Activated naive CD4-positive, alpha-beta T cell treated with anti-CD3 and anti-CD28 coated beads, Interleukin-2, amount 10 ng/mL, durations not matched to agents 7 days and 5 days (primary cell): Measurements from ENCODE around the gene PCNX3.

Experiments used
- CTCF ChIA-PET: fragments of 350-600 bp; sonication (Branson Sonifier 250); formaldehyde crosslinking; loops from one replicate; lab custom pipeline; 2021; ENCODE audit warnings: antibody characterized with exemption; lab: Charles Lee
- DNase-seq: peaks from one replicate; pipeline ENCODE4 v3.0.0-alpha.2; 2020
- H3K27ac Mint-ChIP-seq: one replicate; pipeline ENCODE4 v1.8.0; 2021; ENCODE audit warnings: mild to moderate bottlenecking, moderate library complexity, mixed read lengths
- H3K27me3 Mint-ChIP-seq: one replicate; pipeline ENCODE4 v1.8.0; 2021; ENCODE audit warnings: mild to moderate bottlenecking, mixed read lengths
- H3K36me3 Mint-ChIP-seq: one replicate; pipeline ENCODE4 v1.8.0; 2021; ENCODE audit warnings: mixed read lengths
- H3K4me1 Mint-ChIP-seq: one replicate; pipeline ENCODE4 v1.8.0; 2021; ENCODE audit warnings: mixed read lengths
- H3K4me3 Mint-ChIP-seq: one replicate; pipeline ENCODE4 v1.8.0; 2021; ENCODE audit warnings: mild to moderate bottlenecking, moderate library complexity, mixed read lengths
- H3K9me3 Mint-ChIP-seq: one replicate; pipeline ENCODE4 v1.8.0; 2021; ENCODE audit warnings: mixed read lengths

The PCNX3 gene

DNA sequence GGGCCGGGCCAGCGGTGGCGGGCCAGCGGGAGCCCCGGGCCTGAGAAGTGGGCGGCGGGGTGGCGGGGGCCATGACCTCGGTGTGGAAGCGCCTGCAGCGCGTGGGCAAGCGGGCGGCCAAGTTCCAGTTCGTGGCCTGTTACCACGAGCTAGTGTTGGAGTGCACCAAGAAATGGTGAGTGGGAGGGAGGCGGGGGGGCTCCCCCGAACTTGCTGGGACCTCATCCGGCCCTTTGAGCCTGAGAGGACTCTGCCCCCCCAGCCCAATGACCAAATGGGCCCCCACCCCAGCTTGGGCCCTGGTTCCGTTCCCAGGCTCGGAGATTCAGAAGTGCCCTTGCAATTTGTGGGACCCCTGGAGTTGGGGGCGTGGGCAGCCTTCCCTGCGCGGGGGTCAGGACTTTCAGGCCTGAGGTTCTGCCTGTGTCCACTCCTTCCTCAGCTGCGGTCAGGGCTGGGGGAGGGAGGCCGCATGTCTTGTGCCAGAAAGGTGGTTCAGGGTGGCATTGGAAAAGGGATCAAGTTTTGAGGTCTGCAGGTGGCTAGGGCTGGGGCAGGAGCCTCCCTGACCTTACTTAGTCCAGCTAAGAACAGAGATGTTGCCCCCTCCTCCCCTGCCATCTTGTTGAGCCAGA, 39.2 kb upstream of the PCNX3 start:
- peak overlapping the region; percentile 85 for H3K27ac Mint-ChIP-seq
- H3K4me1 Mint-ChIP-seq, result peaks cover 56% of the 10 kb centered on the region
- peak overlapping the region; percentile 83 for H3K4me3 Mint-ChIP-seq
- CTCF ChIA-PET, result interaction anchor here (1.8 to 4.5 kb wide), 4 partner anchors 12 to 36 kb away, joined by 4 to 60 read pairs (median 25); partner anchors contain the start of gene KCNK7
- H3K27me3 Mint-ChIP-seq, result peaks cover 4% of the 10 kb centered on the region
- H3K36me3 Mint-ChIP-seq, result peaks cover 33% of the 10 kb centered on the region
- DNase-seq, result peak; percentile 44
- no peaks in the 10 kb centered on the region for H3K9me3 Mint-ChIP-seq

DNA sequence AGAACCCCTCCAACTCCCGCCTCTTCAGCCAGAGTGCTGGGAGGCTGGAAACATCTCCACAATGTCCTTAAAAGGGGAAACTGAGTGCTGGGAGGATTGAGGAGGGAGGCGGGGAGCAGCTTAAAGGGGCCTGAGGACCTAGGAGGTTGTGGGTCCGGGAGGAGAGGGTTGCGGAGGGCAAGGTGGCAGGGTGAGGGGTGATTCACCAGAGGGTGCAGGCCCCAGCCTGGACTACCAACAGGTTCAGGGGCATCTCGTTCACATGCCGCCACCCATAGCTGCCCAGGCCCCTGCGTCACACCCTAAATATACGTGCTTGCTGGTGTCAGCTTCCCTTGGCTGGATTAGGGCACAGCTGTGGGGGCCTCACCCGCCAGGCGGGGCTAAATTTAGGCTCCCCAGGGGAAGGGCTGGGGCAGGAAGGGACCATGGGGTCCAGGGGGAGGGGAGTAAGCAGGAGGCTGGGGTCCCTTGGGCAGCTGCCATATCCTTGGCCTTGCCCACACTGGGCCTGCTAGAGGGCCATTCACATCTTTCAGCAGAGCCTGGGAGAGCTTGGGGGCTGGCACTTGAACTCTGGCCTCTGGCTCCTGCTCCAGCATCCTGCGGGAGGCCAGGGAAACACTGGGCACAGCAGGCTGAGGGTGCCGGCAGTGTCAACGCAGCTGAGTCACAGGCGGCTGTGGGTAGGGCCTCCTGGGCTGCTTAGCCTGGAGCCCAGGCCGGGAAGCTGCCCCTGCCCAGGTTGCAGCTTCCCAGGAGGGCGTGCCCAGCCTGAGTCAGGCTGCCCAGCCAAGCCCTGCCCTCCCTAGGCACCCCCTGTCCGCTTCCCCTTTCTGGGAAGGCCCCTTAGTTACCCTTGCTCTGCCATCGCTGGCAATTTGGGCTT, 38.5 kb upstream of the PCNX3 start:
- H3K27ac Mint-ChIP-seq, result peak overlapping the region; percentile 85
- peaks cover 48% of the 10 kb centered on the region for H3K4me1 Mint-ChIP-seq
- CTCF ChIA-PET, result interaction anchor here (1.8 to 4.5 kb wide), 4 partner anchors 11 to 37 kb away, joined by 4 to 60 read pairs (median 25); partner anchors contain the start of gene KCNK7
- H3K27me3 Mint-ChIP-seq, result peaks cover 4% of the 10 kb centered on the region
- DNase-seq, result no peak
- H3K4me3 Mint-ChIP-seq, result peak overlapping the region; percentile 83
- no peaks in the 10 kb centered on the region for H3K9me3 Mint-ChIP-seq
- peaks cover 36% of the 10 kb centered on the region for H3K36me3 Mint-ChIP-seq

DNA sequence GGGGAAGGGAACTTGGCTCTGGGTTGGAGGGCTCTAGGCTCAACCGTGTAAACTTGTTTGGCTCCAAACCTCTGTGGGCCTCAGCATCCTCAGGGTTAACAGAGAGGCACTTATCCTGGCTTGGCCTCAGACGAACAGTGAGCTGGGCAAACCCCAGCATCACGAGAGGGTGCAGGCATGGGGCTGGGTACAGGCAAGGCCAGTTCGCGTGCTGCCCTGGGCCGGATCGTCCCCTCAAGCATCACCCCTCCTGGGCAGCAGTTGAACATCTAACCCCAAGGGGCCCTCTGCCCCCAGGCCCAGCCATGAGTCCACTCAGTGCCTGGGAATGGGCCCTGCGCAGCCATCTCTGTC, 37.8 kb upstream of the PCNX3 start:
- Mint-ChIP-seq H3K4me1 (peaks cover 46% of the 10 kb centered on the region), H3K36me3 (peaks cover 40% of the 10 kb centered on the region), H3K27me3 (peaks cover 4% of the 10 kb centered on the region), H3K27ac (peak overlapping the region; percentile 58), H3K9me3 (no peaks in the 10 kb centered on the region), H3K4me3 (peak overlapping the region; percentile 83)
- no peak for DNase-seq
- CTCF ChIA-PET, result interaction anchor here (1.9 to 4.5 kb wide), 3 partner anchors 10 to 37 kb away, joined by 19 to 60 read pairs (median 31); partner anchors contain the start of gene KCNK7

DNA sequence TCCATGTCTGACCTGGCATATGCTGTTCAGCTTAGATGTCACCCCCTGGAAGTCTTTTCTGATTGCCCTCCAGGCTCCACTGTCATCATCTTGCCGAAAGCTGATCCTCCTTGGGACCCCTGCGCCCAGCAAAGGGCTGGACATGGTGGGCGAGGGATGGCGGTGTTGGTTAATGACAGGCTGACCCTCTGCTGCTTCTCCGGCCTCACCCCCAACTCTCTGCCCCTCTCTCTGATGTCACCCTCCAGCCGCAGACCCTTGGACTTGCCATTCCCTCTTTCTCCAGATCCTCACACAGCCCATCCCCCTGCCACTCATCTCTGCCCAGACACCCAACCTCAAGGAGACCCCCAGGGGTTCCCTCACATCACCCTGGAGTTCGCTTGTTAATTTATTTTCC, 37.4 kb upstream of the PCNX3 start:
- H3K9me3 Mint-ChIP-seq, result no peaks in the 10 kb centered on the region
- H3K4me1 Mint-ChIP-seq, result peaks cover 44% of the 10 kb centered on the region
- peaks cover 4% of the 10 kb centered on the region for H3K27me3 Mint-ChIP-seq
- H3K27ac Mint-ChIP-seq, result peak overlapping the region; percentile 20
- peaks cover 44% of the 10 kb centered on the region for H3K36me3 Mint-ChIP-seq
- peak overlapping the region; percentile 83 for H3K4me3 Mint-ChIP-seq
- CTCF ChIA-PET, result interaction anchor here (1.9 to 4.5 kb wide), 3 partner anchors 10 to 38 kb away, joined by 19 to 60 read pairs (median 31); partner anchors contain the start of gene KCNK7
- no peak for DNase-seq

DNA sequence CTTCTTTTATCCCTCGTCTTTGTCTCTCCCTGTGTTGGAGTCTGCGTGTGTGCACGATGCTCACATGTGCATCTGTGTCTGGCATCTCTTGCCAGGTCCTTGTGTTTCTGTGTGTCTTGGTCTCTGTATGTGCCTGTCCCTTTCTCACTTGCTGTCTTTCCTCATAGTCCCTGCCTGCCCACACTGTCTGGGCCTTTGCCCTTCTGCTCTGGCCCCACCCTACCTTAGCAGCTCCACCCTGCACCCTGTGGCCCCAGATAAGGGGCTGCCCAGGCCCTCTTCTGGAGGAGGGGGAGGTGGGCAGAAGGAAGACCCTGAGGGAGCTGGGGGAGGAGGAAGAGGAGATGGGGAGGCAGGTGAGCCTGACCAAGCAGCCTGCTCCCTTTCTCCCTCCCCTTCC, 36.9 kb upstream of the PCNX3 start:
- Mint-ChIP-seq H3K36me3 (peaks cover 43% of the 10 kb centered on the region), H3K9me3 (no peaks in the 10 kb centered on the region), H3K27ac (peak overlapping the region; percentile 28), H3K27me3 (peaks cover 4% of the 10 kb centered on the region), H3K4me1 (peaks cover 43% of the 10 kb centered on the region), H3K4me3 (peak overlapping the region; percentile 83)
- no peak for DNase-seq
- CTCF ChIA-PET, result interaction anchor here (1.0 to 4.5 kb wide), 2 partner anchors 9 to 16 kb away, joined by 3 to 31 read pairs; partner anchors contain the start of gene KCNK7

DNA sequence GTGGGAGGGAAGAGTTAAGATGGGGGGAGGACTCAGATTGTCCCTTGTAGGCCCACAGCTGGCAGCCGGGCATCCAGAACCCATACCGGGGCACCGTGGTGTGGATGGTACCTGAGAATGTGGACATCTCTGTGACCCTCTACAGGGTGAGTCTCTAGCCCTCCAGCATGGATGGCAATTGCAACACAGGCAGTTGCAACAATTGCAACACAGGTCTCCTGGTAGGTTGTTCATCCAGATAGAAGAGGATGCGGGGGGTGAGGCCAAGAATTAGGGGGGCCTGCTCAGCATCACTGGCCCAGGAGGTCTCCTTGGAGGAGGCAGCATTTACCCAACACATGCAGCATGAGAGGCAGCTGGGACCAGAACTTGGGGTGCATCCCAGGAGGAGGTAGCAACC, 36.3 kb upstream of the PCNX3 start:
- Mint-ChIP-seq H3K4me1 (peaks cover 39% of the 10 kb centered on the region), H3K27me3 (peaks cover 4% of the 10 kb centered on the region), H3K27ac (peak overlapping the region; percentile 37), H3K36me3 (peaks cover 44% of the 10 kb centered on the region), H3K9me3 (no peaks in the 10 kb centered on the region), H3K4me3 (peak overlapping the region; percentile 5)
- CTCF ChIA-PET, result interaction anchor here (1.0 to 4.5 kb wide), 2 partner anchors 9 to 16 kb away, joined by 3 to 31 read pairs; partner anchors contain the start of gene KCNK7
- DNase-seq, result no peak

DNA sequence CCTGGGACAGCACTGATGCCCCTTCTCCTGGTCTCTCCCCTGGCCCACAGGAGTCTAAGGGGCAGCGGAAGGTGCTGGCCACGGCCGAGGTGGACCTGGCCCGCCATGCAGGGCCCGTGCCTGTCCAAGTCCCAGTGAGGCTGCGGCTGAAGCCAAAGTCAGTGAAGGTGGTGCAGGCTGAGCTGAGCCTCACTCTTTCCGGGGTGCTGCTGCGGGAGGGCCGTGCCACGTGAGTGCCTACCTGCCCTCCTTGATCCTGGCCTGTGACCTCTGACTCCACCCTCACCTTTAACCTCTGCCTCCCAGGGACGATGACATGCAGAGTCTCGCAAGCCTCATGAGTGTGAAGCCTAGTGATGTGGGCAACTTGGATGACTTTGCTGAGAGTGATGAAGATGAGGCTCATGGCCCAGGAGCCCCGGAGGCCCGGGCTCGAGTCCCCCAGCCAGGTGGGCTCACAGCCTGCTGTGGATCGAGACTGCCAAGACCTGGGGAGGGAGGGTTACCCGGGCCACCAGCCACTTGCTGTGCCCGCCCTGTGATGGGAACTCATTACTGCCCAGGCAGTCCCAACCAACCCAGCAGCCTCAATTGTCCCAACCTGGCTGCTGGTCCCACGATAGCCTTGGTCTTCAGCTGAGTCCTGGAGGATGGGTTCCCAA, 35.4 kb upstream of the PCNX3 start:
- no peaks in the 10 kb centered on the region for H3K27me3 Mint-ChIP-seq
- peaks cover 41% of the 10 kb centered on the region for H3K36me3 Mint-ChIP-seq
- peaks cover 35% of the 10 kb centered on the region for H3K4me1 Mint-ChIP-seq
- no peak for DNase-seq
- H3K4me3 Mint-ChIP-seq, result no peak overlapping the region
- CTCF ChIA-PET, result no interaction called here
- no peak overlapping the region for H3K27ac Mint-ChIP-seq
- H3K9me3 Mint-ChIP-seq, result no peaks in the 10 kb centered on the region

DNA sequence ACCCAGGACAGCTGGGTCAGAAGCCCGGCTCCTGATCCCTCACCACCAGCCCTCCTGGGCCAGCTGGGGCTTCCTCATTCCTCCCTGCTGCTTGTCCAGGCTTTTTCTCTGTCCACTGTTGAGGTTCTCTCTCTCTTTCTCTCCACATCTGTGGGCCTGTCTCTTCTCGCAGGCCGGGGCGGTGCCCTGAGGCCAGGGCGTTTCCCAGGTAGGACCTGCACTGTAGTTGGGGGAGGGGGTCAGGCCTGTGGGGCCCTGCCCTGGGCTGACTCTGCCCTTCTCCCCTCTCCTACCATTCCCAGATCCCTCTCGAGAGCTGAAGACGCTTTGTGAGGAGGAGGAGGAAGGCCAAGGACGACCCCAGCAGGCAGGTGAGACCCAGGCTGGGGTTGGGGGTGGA, 34.8 kb upstream of the PCNX3 start:
- no peak overlapping the region for H3K27ac Mint-ChIP-seq
- H3K4me1 Mint-ChIP-seq, result peaks cover 31% of the 10 kb centered on the region
- DNase-seq, result no peak
- no peaks in the 10 kb centered on the region for H3K9me3 Mint-ChIP-seq
- H3K4me3 Mint-ChIP-seq, result no peak overlapping the region
- CTCF ChIA-PET, result no interaction called here
- peaks cover 40% of the 10 kb centered on the region for H3K36me3 Mint-ChIP-seq
- no peaks in the 10 kb centered on the region for H3K27me3 Mint-ChIP-seq

DNA sequence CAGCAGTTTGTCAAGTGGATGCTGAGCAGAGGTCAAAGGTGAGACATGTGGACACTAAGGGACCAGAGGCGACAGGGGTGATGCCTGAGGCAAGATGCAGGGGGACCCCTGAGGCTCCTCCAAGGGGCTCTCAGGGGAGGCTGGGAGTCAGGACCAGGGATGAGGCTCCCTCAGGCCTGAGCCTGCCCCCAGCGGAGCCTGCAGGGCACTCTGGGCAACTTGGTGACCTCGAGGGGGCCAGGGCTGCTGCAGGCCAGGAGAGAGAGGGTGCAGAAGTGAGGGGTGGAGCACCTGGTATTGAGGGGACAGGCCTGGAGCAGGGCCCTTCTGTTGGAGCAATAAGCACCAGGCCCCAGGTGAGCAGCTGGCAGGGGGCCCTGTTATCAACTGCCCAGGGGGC, 33.6 kb upstream of the PCNX3 start:
- CTCF ChIA-PET, result interaction anchor here (0.7 to 1.7 kb wide), 2 partner anchors 11 to 41 kb away, joined by 3 to 6 read pairs; no protein-coding TSS in a partner anchor
- H3K27me3 Mint-ChIP-seq, result no peaks in the 10 kb centered on the region
- no peaks in the 10 kb centered on the region for H3K9me3 Mint-ChIP-seq
- H3K27ac Mint-ChIP-seq, result no peak overlapping the region
- H3K4me1 Mint-ChIP-seq, result peaks cover 39% of the 10 kb centered on the region
- H3K36me3 Mint-ChIP-seq, result peaks cover 48% of the 10 kb centered on the region
- DNase-seq, result no peak
- H3K4me3 Mint-ChIP-seq, result no peak overlapping the region

DNA sequence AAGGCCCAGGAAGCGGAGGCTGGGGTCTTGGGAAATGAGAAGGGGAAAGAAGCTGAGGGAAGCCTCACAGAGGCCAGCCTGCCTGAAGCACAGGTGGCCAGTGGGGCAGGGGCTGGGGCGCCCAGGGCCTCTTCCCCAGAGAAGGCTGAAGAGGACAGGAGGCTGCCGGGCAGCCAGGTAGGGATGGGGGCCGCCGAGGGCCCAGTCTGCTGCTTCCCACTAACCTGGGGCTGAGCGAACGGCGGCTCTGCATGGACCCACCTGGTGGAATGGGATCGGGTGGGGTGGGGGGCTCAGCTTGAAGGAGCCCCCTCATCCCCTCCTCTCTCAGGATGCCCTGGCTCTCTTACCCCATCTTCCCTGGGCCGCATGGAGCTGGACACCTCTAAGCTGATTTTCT, 32.0 kb upstream of the PCNX3 start:
- no peaks in the 10 kb centered on the region for H3K9me3 Mint-ChIP-seq
- no peak overlapping the region for H3K4me3 Mint-ChIP-seq
- DNase-seq, result no peak
- H3K4me1 Mint-ChIP-seq, result peaks cover 40% of the 10 kb centered on the region
- H3K27me3 Mint-ChIP-seq, result no peaks in the 10 kb centered on the region
- CTCF ChIA-PET, result interaction anchor here (2.2 kb wide), 1 partner anchor 10 kb away, joined by 15 read pairs; no protein-coding TSS in a partner anchor
- peaks cover 43% of the 10 kb centered on the region for H3K36me3 Mint-ChIP-seq
- no peak overlapping the region for H3K27ac Mint-ChIP-seq

DNA sequence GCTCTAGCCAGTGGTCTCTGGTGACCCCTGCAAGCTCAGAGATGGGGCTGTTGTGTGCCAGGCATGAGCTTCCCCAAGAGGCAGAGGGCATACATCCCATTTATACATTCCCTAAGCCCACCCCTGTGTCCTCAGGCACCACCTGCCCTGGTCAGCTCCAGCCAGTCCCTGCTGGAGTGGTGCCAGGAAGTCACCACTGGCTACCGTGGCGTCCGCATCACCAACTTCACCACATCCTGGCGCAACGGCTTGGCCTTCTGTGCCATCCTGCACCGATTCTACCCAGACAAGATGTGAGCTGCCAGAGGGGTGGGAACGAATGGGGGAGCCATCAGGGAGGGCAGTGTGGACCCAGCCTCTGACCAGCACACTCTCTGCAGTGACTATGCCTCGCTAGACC, 31.5 kb upstream of the PCNX3 start:
- CTCF ChIA-PET, result interaction anchor here (2.2 kb wide), 1 partner anchor 10 kb away, joined by 15 read pairs; no protein-coding TSS in a partner anchor
- no peak overlapping the region for H3K27ac Mint-ChIP-seq
- H3K36me3 Mint-ChIP-seq, result peaks cover 43% of the 10 kb centered on the region
- H3K4me3 Mint-ChIP-seq, result no peak overlapping the region
- peaks cover 40% of the 10 kb centered on the region for H3K4me1 Mint-ChIP-seq
- no peak for DNase-seq
- no peaks in the 10 kb centered on the region for H3K9me3 Mint-ChIP-seq
- H3K27me3 Mint-ChIP-seq, result no peaks in the 10 kb centered on the region

DNA sequence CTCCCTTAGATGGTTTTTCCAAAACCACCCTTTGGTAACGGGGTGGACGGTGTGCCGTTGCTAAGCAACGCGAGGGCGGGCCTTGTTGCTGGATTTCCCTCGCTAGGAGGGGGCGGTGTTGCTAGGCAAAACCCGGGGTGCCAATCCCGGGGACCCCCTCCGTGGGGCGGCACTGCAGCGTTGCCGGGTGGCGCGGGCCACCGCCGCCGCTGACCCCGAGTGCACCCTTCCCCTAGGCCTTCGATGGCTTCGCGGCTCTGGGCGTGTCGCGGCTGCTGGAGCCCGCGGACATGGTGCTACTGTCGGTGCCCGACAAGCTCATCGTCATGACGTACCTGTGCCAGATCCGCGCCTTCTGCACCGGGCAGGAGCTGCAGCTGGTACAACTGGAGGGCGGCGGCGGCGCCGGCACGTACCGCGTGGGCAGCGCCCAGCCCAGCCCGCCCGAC, 30.8 kb upstream of the PCNX3 start:
- Mint-ChIP-seq H3K9me3 (no peaks in the 10 kb centered on the region), H3K36me3 (peaks cover 39% of the 10 kb centered on the region), H3K27ac (peak overlapping the region; percentile 42), H3K4me3 (no peak overlapping the region), H3K4me1 (peaks cover 38% of the 10 kb centered on the region), H3K27me3 (no peaks in the 10 kb centered on the region)
- DNase-seq, result no peak
- CTCF ChIA-PET, result interaction anchor here (2.2 kb wide), 1 partner anchor 9 kb away, joined by 15 read pairs; no protein-coding TSS in a partner anchor

DNA sequence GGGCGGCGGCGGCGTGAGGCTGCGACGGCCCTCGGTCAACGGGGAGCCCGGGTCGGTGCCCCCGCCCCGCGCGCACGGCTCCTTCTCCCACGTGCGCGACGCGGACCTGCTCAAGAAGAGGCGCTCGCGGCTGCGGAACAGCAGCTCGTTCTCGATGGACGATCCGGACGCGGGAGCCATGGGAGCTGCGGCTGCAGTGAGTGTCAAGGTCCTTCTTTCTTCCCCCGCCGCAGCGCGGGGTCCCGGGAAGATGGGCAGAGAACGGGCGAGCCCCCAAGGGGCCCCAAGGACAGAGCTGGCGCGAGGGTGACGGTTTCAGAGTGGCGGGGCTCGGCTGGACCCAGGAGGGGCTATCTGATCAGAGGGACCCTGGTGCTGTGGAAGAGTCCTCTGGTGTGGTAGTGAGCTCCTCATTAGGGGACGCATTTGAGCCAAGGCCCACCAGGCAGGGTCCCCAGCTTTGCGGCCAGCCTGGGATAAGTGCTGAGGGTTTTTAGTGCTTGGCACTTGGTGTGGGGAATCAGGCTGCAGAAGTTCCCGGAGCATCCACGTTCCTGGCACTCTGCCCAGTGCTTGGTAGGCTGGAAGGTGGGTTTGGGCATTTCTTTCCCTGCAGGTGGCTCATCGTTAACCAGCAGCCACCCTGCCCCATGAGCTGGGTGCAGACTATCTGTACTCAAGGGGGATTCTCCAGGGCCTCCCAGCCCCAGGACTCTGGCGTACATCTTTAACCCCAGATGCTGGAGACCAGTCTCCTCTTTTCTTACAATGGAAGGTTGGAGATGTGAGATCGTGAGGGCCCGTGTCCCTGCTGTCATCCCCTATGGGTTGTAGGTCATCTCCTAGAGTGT, 30.0 kb upstream of the PCNX3 start:
- H3K36me3 Mint-ChIP-seq, result peaks cover 37% of the 10 kb centered on the region
- CTCF ChIA-PET, result interaction anchor here (2.2 to 5.8 kb wide), 3 partner anchors 8 to 13 kb away, joined by 15 to 60 read pairs (median 44); partner anchors contain the start of genes EHBP1L1, FAM89B and ZNRD2
- H3K27me3 Mint-ChIP-seq, result no peaks in the 10 kb centered on the region
- no peak overlapping the region for H3K4me3 Mint-ChIP-seq
- no peak for DNase-seq
- H3K4me1 Mint-ChIP-seq, result peaks cover 35% of the 10 kb centered on the region
- H3K27ac Mint-ChIP-seq, result peak overlapping the region; percentile 62
- no peaks in the 10 kb centered on the region for H3K9me3 Mint-ChIP-seq
